B cell (primary cell): Measurements from ENCODE around the gene PIP4K2A.

Experiments
- CTCF ChIP-seq: fragments of 200-600 bp; IDR thresholded peaks from one replicate; pipeline ENCODE4 v1.8.0; 2022; ENCODE audit warnings: antibody characterized with exemption, mild to moderate bottlenecking
- EZH2 ChIP-seq: IDR thresholded peaks from 2 replicates; pipeline ENCODE4 v1.6.1; 2012; ENCODE audit warnings: borderline replicate concordance, low read depth, mild to moderate bottlenecking, moderate library complexity, low read length; ENCODE audit not compliant: insufficient read depth, poor library complexity, severe bottlenecking

DNA sequence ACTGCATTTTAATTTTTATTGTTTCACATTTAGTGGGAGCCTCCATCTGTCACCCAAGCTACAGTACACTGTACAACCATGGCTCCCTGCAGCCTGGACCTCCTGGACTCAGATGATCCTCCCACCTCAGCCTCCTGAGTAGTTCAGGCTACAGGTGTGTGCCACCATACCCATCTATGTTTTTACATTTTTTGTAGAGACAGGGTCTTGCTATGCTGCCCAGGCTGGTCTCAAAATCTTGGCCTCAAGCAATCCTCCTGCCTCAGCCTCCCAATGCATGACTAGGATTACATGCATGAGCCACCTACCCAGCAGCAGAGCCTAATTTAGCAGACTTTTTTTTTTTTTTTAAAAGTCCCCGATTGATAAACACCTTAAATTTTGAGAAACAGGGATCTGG is 5.6 kb downstream of the PIP4K2A start:
- no peak for TF ChIP-seq CTCF
- no peak for TF ChIP-seq EZH2
